Stimulated activated CD4-positive, alpha-beta T cell treated with anti-CD3 and anti-CD28 coated beads, Interleukin-1b, Interleukin-23, amount 100 ng/mL, for 24 hours (primary cell): Measurements from ENCODE around the gene ROR1.

Source experiments
- DNase-seq, 4 experiments: peaks; one replicate each; pipeline ENCODE4 v3.0.0-alpha.2; 2020; ENCODE audit warnings: low read depth in 4 of 4, low spot score in 1 of 4

The ROR1 gene

DNA sequence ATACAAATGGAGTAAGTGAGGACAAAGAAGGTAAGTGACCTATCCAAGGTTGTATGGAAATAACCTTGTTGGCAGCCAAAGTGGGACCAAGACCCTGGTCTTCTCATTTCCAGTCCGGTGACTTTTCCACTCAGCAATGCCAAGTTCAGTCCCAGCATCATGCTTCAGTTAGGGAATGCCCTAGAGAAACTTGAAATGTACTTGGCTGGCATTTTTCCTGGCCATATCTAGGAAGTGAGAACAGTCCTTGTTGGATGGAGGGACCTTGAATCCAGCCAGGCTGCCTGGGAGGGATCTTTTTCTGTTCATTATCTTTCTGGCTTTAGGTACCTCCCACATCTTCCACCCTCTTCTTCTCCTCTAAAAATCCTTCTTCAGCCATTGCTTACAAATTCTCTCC is 352.8 kb downstream of the ROR1 start:
- DNase-seq: no peak

DNA sequence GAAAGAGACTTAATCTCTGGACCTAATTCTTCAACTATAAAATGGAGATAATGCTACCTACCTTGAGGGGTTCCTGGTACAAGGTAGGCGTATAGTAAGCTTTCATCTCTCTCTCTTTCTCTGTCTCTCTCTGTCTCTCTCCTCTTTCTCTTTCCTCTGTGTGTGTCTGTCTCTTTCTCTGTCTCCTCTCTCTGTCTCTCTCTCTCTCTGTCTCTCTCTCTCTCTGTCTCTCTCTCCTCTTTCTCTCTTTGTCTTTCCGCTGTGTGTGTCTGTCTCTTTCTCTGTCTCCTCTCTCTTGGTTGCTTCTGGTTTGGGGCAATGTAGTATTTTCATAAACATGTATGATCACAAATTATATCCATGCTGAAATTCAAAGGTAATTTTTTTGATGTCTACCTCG is 353.5 kb downstream of the ROR1 start:
- DNase-seq: no peak

DNA sequence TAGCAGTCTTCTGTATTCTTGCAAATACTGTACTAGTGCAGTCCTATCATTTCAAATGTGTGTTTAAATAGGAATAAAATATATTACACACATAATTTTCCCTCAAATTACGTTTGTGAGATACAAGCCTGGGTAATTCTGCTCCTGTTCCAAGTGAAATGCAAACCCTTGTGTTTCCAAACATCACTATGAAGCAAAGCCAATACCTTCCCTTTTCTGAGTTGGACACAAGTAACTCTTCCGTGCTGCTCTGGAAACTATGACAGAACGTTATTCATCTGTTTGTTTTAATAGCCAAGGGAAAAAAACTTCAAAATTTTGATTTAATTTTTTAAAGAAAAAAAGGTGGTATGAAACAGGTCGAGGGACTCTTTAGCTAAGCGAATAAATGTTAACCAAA is 355.9 kb downstream of the ROR1 start:
- DNase-seq: no peak

DNA sequence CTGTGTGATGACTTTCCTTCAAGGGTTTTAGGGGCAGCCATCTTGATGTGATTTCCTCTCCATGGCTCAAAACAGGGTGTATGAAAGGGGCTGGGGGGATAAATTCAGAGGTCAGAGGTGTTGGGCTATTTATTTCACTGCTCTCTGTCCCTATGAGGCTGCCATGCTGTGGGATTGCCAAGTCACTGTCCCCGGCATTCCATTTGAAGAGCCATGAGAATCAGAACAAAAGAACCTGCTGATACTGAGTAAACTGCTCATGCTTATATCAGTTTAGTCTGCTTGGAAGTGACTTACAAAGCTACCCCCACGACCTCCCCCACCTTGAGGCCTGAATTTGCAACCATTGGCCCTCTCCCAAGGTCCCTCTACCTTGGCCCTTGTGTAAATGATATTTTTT is 357.3 kb downstream of the ROR1 start:
- no peak for DNase-seq

DNA sequence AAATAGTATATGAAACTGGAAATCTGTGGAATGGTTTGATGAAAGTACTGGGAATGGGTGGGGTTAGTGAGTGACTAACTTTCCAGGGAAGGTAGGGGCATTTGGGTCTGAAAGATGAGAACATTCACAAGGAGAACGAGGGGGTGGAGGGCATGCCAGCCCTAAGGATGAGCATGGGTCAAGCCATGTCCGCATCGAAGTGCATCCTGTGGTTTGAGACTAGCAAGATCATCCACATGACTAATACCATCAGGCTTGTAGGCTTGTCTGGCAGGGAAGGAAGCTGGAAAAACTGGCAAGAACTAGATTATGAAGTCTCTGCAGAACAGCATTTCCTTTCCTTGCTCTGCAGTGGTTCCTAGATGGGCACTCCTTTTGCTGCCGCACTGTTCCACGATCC is 359.2 kb downstream of the ROR1 start:
- no peak for DNase-seq

DNA sequence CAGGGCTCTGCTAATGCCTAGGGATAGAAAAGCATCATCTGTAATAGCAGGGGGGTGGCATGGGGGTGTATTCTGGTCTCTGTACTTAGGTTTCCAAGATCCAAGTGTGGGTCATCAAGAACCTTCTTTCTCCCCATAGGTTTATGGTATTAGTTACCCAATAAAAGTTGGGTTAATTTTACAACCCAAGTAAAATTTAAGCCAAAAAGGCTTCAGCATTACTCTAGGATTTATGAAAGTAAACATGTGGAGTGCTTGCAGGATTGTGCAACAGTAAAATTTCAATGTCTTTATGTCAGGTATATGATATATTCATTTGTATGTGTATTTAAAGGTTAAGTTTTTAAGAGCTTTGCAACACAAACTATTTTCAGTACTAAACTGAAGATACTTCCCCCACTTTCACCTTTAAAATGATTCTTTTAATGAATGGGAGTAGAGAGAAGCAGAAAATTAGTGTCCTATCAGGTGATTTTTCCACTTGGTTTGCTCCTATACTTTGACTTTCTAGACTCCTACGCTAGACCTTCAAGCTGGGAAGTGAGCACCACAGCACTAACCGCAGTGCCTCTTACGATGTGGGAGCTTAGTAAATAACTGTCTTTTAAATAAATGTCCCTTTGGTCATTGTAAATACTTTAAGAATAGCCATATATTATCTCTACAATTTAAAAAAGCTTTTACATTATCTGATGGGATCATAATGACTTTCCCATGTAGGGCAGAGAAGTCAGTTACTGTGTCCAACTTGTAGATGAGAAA is 361.8 kb downstream of the ROR1 start:
- DNase-seq: no peak

DNA sequence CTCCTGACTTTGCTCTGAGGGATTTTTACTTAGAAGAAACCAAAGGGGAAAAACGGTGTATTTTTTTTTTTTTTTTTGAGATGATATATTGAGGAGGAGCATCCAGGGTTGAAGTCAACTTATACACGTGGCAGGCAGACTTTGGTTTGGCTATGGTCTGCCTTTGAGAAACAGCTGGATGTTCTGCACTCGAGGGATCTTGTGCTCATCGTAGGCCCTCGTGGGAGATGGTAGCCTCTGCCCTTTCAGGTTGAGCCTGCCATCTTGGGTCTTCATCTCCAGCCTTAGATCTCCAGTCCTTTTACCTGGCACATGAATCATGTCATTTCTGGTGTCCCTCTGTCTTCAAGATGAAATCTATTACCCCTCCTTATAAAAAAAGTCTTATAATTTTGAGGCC is 362.5 kb downstream of the ROR1 start:
- DNase-seq: no peak

DNA sequence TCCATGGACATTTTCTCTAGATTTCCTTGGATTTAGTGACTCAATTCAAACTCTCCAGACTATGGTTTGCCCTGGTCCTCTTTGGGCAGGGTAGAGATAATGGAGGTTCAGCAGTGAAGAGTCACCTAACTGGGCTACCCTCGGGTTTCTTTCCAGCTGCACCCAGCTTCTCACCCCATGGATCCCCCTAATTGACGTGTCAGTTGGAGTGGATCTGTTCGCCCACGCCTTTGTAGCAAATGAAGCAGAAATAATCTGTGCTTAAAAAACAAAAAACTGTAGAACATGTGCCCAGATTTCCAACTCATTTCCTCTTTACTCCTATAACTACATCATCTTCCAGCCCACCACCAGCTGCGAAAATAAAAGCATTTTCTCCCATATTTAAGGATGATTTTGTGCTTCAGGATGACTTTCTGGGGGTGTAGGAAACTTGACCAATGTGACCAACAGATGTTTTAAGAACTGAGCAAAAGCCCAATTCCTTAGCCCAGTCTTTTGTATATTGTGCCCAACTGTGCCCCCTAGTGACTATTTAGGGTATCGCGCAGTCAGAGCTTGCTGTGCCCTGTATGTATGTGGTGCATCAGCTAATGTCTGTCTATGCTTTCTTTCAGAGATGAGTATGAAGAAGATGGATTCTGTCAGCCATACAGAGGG is 363.1 kb downstream of the ROR1 start:
- peak; percentile 28 to 51 (median 48) for DNase-seq

DNA sequence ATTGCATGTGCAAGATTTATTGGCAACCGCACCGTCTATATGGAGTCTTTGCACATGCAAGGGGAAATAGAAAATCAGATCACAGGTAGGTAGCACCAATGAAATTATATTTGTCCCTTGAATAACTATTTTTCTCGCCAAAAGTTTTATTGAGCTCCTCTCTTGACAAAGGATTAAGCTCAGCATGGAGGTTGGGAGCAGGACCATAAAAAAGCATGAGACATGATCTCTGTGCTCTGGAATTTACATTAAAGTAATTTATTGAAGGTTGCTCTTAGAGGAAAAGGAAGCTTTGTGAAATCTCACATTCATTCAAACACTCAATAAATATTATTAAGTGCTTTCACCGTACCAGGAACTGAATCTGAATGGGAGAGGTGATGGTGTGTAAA is 363.6 kb downstream of the ROR1 start:
- DNase-seq: no peak

DNA sequence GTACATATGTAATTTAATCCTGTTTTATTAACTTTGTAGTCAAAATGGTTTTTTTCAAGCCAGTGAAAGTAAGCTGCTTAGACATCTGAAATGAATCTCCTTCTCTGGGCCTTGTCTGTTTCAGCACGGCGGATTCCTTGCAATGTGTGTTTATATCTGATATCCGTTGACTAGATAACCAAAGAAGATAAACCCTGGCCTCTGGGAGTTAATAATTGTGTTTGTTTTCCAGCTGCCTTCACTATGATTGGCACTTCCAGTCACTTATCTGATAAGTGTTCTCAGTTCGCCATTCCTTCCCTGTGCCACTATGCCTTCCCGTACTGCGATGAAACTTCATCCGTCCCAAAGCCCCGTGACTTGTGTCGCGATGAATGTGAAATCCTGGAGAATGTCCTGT is 366.1 kb downstream of the ROR1 start:
- no peak for DNase-seq

DNA sequence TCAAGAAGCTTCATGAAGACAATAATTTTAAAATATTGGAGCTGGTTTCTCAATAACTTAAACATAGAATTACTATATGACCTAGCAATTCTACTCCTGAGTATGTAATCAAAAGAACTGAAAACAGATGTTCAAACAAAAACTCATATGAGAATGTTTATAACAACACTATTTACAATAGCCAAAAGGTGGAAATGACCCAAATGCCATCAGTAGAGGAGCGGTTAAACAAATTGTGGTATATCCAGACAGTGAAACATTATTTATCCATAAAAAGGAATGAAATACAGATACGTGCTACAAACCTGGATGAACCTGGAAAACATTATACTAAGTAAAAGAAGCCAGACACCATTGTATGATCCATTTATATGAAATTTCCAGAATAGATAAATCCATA is 366.8 kb downstream of the ROR1 start:
- DNase-seq: no peak

DNA sequence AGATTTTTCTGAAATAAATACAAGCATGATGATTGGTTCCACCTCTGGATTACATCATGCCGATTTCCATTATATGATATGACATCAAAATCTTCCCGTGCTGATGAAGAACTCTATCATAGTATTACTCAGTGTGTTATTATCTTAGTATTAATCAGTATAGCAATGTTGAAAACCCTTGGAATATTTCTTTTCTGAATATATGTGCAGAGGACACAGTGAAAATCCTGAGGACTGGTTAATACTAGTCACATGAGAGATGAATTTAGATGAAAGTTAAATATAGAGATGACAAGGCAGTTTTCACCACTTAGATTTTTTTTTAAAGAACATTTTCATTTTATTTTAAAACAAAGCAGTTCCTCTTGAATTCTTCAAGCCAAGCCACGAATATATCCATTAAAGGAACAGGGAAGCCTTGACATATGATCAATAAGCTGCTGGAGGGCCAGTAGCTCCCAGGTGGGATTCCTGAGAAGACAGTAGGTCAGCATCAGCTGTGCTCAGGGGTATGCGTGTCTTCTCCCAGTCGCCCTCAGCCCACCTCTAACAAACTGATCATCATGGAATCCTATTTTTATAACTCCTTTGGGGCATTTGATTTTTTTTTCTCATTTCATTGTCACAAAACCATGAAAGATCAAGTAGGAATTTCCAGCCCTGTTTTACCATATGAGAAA is 373.4 kb downstream of the ROR1 start:
- no peak for DNase-seq

DNA sequence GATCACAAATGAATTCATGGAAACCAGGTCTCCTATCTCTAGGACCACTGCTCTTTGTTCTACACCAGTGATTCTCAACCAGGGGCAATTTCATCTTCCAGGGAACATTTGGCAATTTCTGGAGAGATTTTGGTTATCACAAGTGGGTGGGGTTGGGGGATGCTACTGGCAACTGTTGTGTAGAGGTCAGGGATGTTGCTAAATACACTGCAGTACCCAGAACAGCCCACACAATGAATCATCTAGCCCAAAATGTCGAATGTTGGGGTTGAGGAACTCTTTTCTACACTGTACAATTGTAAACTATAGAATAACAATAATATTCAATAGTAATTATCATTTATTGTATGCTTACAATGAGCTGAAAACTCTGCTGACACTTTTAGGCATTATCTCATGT is 373.9 kb downstream of the ROR1 start:
- no peak for DNase-seq

DNA sequence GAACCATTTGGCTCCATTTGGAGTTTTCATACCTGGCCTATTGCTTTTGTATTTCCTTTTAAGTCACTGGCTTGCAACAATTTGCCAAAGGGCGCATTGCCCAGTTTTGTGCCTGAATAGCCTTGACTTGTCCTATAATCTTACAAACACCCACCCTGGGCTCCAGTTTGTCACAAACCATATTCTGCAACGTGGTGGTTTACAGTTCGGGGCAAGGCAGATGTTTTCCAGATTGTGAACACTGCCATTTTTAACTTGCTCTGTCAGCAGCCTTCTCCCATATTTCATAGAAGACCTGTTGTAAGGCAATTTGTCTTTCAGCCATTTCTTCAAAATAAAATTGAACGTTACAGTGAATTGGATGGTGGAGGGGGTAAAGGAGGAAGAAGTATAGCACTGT is 376.4 kb downstream of the ROR1 start:
- no peak for DNase-seq

DNA sequence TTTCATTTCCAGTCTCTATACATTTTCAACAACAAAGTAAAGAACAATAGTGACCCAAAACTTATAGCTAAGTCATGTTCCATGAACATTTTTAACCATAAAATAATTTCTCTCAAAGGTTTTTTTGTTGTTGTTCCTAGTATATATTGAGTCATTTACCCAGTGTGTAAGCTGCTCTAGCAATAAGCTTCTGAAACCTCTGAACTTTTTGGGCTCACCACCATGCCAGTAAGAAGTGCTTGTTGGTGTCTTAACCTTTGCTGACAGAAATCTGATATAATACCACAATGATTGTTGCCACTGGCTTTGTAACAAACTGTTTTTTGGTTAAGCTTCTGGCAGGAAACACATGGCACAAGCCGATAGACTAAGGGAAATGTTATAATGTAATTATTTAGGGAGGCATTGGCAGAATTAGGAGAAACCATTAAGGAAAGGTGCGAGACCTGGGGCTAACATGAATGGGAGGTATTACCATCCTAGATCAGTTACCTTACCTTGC is 377.0 kb downstream of the ROR1 start:
- no peak for DNase-seq

DNA sequence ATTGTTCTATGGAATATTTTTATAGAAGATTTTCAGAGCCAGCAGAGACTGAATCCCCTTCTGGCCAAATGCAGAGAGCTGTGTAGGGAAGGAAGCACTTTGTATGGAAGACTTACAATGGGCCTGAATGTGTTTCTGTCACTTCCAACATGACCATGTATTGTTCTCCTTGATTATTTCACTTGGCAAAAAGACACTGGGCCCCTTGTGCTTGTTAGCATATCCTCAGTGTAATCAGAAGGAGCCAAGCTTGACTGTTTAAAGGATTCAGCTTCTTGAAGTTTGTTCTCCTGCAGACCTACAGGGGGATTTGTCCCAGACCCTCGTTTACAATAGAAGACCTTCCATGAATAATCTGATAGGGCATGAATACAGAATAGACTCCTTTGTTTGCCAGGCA is 381.5 kb downstream of the ROR1 start:
- DNase-seq: no peak

DNA sequence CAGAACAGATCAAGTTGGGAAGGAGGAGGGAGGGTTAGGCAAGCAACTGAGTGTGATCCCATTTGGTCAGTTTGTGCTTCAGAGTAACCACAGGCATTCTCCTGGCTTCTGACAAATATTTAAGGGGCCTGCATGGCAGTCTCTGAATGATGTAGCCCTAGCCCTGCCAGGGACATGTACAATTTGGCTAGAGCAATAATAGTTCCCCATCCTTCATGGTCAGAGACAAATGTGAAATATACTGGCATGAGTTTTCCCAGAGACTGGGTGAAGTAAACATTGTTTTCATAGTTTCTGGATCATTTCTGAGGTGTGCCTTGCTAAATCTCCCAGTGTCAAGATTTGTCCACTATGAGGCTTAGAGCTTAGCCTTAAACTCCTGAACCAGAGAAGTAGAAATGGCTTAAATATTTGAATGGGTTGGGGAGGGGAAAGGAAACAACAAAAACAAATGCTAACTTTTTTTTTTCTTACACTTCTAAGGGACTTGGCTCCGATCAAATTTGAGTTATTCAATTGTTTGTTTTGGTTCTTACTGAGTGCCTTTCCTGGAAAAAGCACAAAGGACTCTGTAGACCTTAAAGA is 387.6 kb downstream of the ROR1 start:
- no peak for DNase-seq

DNA sequence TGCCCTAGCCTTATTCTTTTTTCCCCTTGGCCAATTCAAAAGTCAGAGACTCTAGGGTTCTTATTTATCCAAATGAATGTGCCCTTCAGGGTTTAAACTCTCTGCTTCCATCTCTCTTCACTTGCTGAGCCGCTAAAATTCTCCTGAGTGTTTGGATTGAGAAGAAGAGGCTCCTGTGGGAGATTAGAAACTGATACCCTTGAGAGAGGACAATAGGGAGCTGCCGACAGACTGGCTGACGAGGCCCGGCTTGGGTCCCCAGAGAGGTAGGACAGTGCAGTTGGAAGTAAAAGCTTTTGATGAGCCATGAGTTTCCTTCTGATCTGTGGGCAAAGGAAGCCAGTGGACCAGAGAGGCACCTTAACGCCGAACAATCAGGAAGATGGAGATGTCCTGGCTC is 388.3 kb downstream of the ROR1 start:
- DNase-seq: no peak

DNA sequence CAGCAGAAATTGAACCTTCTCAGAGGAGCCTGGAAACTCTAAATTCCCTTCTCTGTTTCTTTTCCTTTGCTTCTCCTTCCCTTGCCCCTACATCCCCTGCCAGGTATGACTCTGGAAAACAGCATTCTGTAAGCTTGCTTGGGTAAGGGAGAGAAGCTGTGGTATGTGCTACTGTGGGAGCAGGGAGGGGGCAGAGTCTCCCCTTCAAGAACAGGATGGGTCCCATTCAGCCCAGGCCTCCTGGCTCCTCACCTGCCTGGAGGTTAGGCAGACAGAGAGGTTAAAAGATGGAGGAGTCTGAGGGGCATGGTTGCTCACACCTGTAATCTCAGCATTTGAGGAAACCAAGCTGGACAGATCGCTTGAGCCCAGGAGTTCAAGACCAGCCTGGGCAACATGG is 389.0 kb downstream of the ROR1 start:
- no peak for DNase-seq

DNA sequence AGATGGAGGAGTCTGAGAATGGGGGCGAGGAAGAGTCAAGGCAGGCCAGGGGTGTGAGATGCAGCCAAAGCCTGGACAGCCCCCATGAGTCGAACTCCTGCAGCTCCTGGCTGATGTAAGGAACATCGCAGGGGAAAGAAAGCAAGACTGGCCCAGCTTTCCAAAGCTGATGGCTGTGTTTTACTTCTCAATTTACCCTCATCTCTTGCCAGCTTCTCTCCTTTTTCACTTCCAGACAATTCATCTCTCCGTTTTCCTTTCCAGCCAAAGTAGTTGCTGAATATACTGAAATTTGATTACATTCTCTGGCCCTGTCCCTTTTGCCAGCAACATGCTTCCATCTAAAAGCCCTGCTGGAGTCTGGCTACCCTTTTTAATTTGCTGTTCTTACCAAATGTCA is 389.6 kb downstream of the ROR1 start:
- DNase-seq: no peak

DNA sequence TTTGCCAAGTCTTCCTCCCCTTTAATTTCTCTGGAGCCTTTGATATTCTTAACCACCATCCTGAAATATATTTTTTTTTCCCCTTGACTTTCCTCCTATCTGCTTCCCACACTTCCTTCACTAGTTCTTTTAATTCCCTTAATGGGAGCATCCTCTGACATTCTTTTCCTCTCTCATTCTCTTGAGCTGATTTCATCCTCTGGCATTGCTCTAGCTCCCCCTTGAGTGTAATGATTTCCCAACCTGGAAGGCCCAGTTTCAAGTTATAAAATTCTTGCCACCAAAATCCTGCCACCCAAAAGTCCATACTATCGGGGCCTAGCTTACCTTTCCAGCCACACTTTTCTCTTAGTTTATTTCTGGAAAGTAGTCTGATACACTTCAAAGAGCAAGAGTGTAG is 390.2 kb downstream of the ROR1 start:
- no peak for DNase-seq

DNA sequence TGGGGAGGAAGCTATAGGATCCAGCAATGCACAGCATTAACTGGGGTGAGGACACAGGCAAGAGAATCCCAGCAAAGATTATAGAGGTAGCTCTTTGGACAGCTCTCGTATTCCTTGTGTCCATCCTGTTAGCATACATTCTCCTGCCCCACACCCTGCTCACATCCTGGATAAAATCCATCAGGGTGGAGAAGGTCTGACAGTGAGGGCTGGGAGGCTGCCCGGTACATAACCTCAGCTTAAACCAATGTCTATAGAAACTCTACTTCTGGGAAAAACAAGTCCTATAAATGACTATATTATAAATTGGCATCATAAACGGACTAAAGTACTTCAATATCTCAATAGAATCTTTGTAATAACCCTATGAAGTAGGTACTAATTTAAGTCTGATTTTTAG is 392.8 kb downstream of the ROR1 start:
- DNase-seq: no peak
